ENCODE data around the gene HOXB9. TPM values are rescaled to one million over a fixed set of nuclear protein-coding genes. Genes with fewer than 3 reads are reported as not detected.

Gene HOXB9
- total and polyA plus RNA-seq, 9 of the 15 experiments (the other 6 are each of a cell fraction or from before 2014, with no cell fraction given) = 3.1 to 196 (median 77.6) TPM

DNA sequence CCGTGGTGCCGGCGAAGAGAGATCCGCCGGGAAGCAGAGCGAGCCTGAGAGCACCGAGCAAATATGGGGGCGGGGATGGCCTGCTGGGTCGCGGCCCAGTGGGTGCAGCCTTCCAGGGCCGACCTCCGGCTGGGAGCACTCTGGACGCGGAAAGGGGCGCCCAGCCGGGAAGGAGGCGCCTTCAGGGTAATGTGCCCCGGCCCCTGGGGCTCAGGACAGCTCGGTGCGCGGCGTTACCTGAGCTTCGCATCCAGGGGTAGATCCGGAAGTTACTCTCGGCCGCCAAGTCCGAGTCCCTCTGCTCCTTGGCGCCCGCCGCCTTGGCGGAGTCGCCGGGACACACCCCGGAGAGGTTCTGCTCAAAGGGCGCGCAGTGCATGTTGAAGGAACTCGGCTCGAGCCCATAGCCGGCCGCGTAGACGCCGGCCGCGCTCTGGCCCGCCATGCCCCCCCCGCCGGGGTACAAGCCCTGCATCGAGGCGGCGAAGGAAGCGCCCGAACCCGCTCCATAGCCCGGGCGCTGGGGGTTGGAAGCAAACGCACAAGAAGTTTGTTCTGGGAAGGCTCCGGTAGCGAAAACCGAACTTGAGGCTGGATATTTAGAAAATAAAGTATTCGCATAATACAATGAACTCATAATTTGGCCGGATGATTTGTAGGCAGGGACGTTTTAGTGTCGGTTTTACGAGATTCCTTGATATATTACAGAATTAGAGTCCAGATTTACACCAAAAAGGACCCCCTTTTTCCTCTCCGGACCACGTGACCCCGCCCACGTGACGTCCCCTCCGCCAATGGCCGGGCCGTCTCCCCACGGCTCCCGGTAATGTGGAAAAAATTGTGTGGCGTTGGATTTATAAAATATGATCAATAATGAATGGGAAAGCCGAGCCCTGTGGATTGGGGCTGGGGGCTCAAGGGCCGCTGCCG is 15.6 kb downstream of the HOXB9 start, which contains the start of gene HOXB7 (continued):
- TF ChIP-seq, protein P1, sequence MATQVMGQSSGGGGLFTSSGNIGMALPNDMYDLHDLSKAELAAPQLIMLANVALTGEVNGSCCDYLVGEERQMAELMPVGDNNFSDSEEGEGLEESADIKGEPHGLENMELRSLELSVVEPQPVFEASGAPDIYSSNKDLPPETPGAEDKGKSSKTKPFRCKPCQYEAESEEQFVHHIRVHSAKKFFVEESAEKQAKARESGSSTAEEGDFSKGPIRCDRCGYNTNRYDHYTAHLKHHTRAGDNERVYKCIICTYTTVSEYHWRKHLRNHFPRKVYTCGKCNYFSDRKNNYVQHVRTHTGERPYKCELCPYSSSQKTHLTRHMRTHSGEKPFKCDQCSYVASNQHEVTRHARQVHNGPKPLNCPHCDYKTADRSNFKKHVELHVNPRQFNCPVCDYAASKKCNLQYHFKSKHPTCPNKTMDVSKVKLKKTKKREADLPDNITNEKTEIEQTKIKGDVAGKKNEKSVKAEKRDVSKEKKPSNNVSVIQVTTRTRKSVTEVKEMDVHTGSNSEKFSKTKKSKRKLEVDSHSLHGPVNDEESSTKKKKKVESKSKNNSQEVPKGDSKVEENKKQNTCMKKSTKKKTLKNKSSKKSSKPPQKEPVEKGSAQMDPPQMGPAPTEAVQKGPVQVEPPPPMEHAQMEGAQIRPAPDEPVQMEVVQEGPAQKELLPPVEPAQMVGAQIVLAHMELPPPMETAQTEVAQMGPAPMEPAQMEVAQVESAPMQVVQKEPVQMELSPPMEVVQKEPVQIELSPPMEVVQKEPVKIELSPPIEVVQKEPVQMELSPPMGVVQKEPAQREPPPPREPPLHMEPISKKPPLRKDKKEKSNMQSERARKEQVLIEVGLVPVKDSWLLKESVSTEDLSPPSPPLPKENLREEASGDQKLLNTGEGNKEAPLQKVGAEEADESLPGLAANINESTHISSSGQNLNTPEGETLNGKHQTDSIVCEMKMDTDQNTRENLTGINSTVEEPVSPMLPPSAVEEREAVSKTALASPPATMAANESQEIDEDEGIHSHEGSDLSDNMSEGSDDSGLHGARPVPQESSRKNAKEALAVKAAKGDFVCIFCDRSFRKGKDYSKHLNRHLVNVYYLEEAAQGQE (IDR thresholded peaks at IDR 0.05; ENCODE audit: borderline replicate concordance) = peak; percentile 91
- TF ChIP-seq, protein P1 (CRISPR knock-in tag; IDR thresholded peaks at IDR 0.05; ENCODE audit: low read depth) = no peak
- TF ChIP-seq ZNF316 (IDR thresholded peaks at IDR 0.05) = no peak
- no peak for TF ChIP-seq MTA3 (IDR thresholded peaks at IDR 0.05; ENCODE audit: borderline replicate concordance)
- TF ChIP-seq NR3C1 (CRISPR knock-in tag; IDR thresholded peaks at IDR 0.05) = no peak
- TF ChIP-seq TFE3 (CRISPR knock-in tag; IDR thresholded peaks at IDR 0.05) = peak; percentile 98
- TF ChIP-seq KDM1A (IDR thresholded peaks at IDR 0.05) = no peak
- TF ChIP-seq SRSF1 (IDR thresholded peaks at IDR 0.05; ENCODE audit: low read depth, low read length) = no peak
- no peak for TF ChIP-seq SAFB2 (IDR thresholded peaks at IDR 0.05; ENCODE audit: borderline replicate concordance, low read depth, low read length, severe bottlenecking)
- TF ChIP-seq, protein P2, sequence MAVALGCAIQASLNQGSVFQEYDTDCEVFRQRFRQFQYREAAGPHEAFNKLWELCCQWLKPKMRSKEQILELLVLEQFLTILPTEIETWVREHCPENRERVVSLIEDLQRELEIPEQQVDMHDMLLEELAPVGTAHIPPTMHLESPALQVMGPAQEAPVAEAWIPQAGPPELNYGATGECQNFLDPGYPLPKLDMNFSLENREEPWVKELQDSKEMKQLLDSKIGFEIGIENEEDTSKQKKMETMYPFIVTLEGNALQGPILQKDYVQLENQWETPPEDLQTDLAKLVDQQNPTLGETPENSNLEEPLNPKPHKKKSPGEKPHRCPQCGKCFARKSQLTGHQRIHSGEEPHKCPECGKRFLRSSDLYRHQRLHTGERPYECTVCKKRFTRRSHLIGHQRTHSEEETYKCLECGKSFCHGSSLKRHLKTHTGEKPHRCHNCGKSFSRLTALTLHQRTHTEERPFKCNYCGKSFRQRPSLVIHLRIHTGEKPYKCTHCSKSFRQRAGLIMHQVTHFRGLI (CRISPR knock-in tag; IDR thresholded peaks at IDR 0.05) = no peak
- no peak for TF ChIP-seq ELF2 (CRISPR knock-in tag; IDR thresholded peaks at IDR 0.05)
- TF ChIP-seq NFATC3 (IDR thresholded peaks at IDR 0.05) = no peak
- TF ChIP-seq KDM5B (IDR thresholded peaks at IDR 0.05; ENCODE audit: insufficient replicate concordance, low read depth, low read length) = peak; percentile 48
- TF ChIP-seq SUPT5H (IDR thresholded peaks at IDR 0.05) = peak; percentile 6; the same call in 1 of the 2 replicates
- TF ChIP-seq ZNF707 (CRISPR knock-in tag; conservative IDR thresholded peaks at IDR 0.05) = no peak
- peak; percentile 73; the same call in 1 of the 2 replicates for TF ChIP-seq PHF21A (IDR thresholded peaks at IDR 0.05; ENCODE audit: borderline replicate concordance, low read depth)
- TF ChIP-seq ZBTB1 (CRISPR knock-in tag; IDR thresholded peaks at IDR 0.05; ENCODE audit: borderline replicate concordance, low read depth) = no peak

Measured in K562 (cell line).